ENCODE results near the gene TMEM238.

DNA sequence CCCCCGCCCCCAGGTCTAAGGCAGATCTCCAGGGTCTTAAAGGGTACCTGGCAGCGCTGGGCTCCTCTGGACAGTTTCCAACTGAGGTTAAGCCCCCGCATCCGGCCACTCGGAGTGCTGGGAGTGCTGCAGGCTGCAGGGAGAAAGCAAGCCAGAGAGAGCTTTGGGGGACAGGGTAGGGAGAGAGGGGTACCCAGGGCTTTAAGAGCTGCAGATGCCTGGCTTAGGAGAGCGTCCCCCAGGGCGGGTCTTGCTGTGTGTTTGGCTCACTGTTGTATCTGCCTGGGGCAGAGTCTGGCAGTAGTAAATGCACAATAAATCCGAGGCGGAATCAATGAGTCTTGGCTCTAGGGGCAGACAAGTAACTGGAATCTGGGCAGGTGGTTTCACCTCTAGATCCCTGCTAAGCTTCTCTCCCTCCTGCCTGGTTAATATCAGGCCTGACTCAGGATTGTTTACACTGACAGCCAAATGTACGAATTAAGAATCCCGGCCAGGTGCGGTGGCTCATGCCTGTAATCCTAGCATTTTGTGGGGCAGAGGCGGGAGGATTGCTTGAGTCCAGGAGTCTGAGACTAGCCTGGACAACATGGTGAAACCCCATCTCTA is 28.8 kb downstream of the TMEM238 start:
- TF ChIP-seq YY1 (IDR thresholded peaks at IDR 0.05; ENCODE audit: low read depth), result no peak
- TF ChIP-seq, protein P1, sequence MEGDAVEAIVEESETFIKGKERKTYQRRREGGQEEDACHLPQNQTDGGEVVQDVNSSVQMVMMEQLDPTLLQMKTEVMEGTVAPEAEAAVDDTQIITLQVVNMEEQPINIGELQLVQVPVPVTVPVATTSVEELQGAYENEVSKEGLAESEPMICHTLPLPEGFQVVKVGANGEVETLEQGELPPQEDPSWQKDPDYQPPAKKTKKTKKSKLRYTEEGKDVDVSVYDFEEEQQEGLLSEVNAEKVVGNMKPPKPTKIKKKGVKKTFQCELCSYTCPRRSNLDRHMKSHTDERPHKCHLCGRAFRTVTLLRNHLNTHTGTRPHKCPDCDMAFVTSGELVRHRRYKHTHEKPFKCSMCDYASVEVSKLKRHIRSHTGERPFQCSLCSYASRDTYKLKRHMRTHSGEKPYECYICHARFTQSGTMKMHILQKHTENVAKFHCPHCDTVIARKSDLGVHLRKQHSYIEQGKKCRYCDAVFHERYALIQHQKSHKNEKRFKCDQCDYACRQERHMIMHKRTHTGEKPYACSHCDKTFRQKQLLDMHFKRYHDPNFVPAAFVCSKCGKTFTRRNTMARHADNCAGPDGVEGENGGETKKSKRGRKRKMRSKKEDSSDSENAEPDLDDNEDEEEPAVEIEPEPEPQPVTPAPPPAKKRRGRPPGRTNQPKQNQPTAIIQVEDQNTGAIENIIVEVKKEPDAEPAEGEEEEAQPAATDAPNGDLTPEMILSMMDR (IDR thresholded peaks at IDR 0.05), result no peak
- no peak for TF ChIP-seq CHD2 (IDR thresholded peaks at IDR 0.05; ENCODE audit: low read length, partially characterized antibody)
- no peak for TF ChIP-seq TCF12 (IDR thresholded peaks at IDR 0.05)
- TF ChIP-seq MXI1 (IDR thresholded peaks at IDR 0.05; ENCODE audit: low read depth, low read length), result no peak
- no peak for TF ChIP-seq EP300 (IDR thresholded peaks at IDR 0.05; ENCODE audit: borderline replicate concordance in 1 of 2, low read depth in 1 of 2, low read length in 1 of 2)
- no peak for TF ChIP-seq RCOR1 (IDR thresholded peaks at IDR 0.05; ENCODE audit: low read length)
- no peak for TF ChIP-seq POLR2AphosphoS5 (IDR thresholded peaks at IDR 0.05; ENCODE audit: low read depth, low read length)
- no peak for TF ChIP-seq IRF3 (IDR thresholded peaks at IDR 0.05; ENCODE audit: low read depth, low read length)
- TF ChIP-seq USF2 (IDR thresholded peaks at IDR 0.05; ENCODE audit: borderline replicate concordance, low read depth, low read length), result no peak
- TF ChIP-seq RAD21 (IDR thresholded peaks at IDR 0.05; ENCODE audit: low read length), result no peak
